ENCODE data around the gene LANCL1.

DNA sequence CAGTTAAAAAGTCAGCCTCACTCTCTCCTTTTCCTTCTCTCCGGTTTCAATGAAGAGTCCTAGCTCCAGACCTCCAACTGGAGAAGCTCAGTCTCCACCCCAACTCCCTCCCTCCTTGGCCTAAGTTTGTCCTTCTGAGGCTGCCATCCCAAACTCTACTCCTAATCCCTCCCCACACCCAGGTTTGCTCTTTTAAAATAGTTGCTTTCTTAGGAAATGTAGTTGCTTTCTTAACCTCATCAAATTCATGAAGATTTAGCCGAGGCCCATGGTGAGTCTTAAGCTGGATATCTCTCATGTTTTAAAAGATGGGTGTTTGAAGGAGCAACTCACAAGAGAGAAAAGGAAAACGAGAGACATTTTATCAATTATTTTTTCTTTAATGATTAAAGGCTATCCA lies 937 bp upstream of the LANCL1 start:
- no peak for TF ChIP-seq POLR2A (IDR thresholded peaks at IDR 0.05)
- TF ChIP-seq, protein P1, sequence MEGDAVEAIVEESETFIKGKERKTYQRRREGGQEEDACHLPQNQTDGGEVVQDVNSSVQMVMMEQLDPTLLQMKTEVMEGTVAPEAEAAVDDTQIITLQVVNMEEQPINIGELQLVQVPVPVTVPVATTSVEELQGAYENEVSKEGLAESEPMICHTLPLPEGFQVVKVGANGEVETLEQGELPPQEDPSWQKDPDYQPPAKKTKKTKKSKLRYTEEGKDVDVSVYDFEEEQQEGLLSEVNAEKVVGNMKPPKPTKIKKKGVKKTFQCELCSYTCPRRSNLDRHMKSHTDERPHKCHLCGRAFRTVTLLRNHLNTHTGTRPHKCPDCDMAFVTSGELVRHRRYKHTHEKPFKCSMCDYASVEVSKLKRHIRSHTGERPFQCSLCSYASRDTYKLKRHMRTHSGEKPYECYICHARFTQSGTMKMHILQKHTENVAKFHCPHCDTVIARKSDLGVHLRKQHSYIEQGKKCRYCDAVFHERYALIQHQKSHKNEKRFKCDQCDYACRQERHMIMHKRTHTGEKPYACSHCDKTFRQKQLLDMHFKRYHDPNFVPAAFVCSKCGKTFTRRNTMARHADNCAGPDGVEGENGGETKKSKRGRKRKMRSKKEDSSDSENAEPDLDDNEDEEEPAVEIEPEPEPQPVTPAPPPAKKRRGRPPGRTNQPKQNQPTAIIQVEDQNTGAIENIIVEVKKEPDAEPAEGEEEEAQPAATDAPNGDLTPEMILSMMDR (IDR thresholded peaks at IDR 0.05 in 4 of 5, conservative IDR thresholded peaks at IDR 0.05 in 1 of 5): no peak
